HG03432 (cell line): ENCODE data around the gene KRTAP15-1.

Experiments used
- ATAC-seq: cut with Tn5 transposase; IDR thresholded peaks from one replicate; pipeline ENCODE4 v1.9.1; 2021; ENCODE audit warnings: mild to moderate bottlenecking, moderate library complexity; ENCODE audit not compliant: unreplicated experiment

KRTAP15-1 gene

GRCh38 chr21:30486180-30486579, 46.1 kb downstream of the KRTAP15-1 start:
- no peak for ATAC-seq

DNA sequence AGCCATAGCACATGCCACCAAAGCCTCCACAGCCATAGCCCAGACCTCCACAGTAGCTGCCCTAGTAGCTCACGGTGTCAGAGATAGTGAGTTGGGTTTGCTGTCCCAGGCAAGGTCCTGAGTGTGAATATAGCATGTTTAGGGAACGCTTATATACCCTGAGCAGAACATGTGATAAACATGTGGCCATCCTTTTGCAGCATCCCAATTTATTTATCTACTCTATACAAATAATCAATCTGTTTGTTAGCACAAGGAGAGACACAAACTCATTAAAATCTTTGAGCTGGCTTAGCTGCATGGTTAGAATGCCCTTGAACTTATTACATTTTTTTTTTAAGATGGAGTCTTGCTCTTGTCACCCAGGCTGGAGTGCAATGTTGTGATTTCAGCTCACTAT, 47.3 kb downstream of the KRTAP15-1 start, which contains the start of gene KRTAP19-2:
TSS of gene KRTAP19-2 (minus strand) at position 101 of the 400 bp plus-strand sequence. CDS start at position 13, 88 bp downstream.
- ATAC-seq, result no peak
